H1 (cell line): ENCODE data around the gene WDR27. TPM values are rescaled to one million over a fixed set of nuclear protein-coding genes. Genes with fewer than 3 reads are reported as not detected.
A peak's percentile ranks its signal among the peaks of the same experiment; 100 is the strongest.

Experiments
- CTCF ChIA-PET: fragments of 300-600 bp; sonication (Branson Sonifier 250); formaldehyde crosslinking; loops from one replicate; lab custom pipeline; 2021; ENCODE audit not compliant: partially characterized antibody; lab: Charles Lee
- POLR2A ChIA-PET: fragments of 300-600 bp; sonication (Branson Sonifier 250); formaldehyde crosslinking; loops from one replicate; lab custom pipeline; 2021; ENCODE audit warnings: inconsistent platforms; ENCODE audit not compliant: partially characterized antibody; lab: Charles Lee
- DNase-seq, 2 experiments: peaks; one replicate each; pipeline versions ENCODE4 v3.0.0 to v3.0.0-alpha.2; 2010 to 2022; ENCODE audit warnings: low spot score in 2 of 2, low read depth in 1 of 2, mixed read lengths in 1 of 2
- FAIRE-seq: peaks from 2 replicates; lab custom pipeline; 2011; peaks lifted over from hg19 to GRCh38; lab: Jason Lieb, UNC
- H2AFZ ChIP-seq: 2 replicates; pipeline ENCODE4 v1.8.1; 2012; ENCODE audit warnings: low read length, inconsistent platforms
- H2AK5ac ChIP-seq: 2 replicates; pipeline ENCODE4 v1.6.1; 2013; ENCODE audit warnings: low read depth, low read length
- H2BK120ac ChIP-seq: replicated peaks from 2 replicates; pipeline ENCODE3; 2013; ENCODE audit warnings: low read depth, low read length, inconsistent platforms
- H2BK12ac ChIP-seq: 2 replicates; pipeline ENCODE4 v1.6.1; 2013; ENCODE audit warnings: low read depth, low read length
- H2BK15ac ChIP-seq: 2 replicates; pipeline ENCODE4 v1.6.1; 2013; ENCODE audit warnings: low read length
- H2BK20ac ChIP-seq: 2 replicates; pipeline ENCODE4 v1.6.1; 2013; ENCODE audit warnings: low read length
- H2BK5ac ChIP-seq: 2 replicates; pipeline ENCODE4 v1.6.1; 2013; ENCODE audit warnings: low read depth, low read length
- H3K14ac ChIP-seq: 2 replicates; pipeline ENCODE4 v1.6.1; 2013; ENCODE audit warnings: inconsistent platforms; ENCODE audit not compliant: insufficient read length
- H3K18ac ChIP-seq: 2 replicates; pipeline ENCODE4 v1.6.1; 2013; ENCODE audit warnings: low read length; ENCODE audit errors: extremely low read depth
- H3K23ac ChIP-seq: 2 replicates; pipeline ENCODE4 v1.6.1; 2013; ENCODE audit warnings: inconsistent platforms; ENCODE audit not compliant: insufficient read length
- H3K23me2 ChIP-seq: 2 replicates; pipeline ENCODE4 v1.6.1; 2013; ENCODE audit warnings: low read depth, low read length
- H3K27ac ChIP-seq: 2 replicates; pipeline ENCODE4 v1.6.1; 2011; ENCODE audit warnings: low read depth, low read length, inconsistent platforms
- H3K27me3 ChIP-seq, 4 experiments: replicated peaks in 1 of 4; 1 replicate in 1 of 4; 2 replicates in 3 of 4; pipeline versions ENCODE4 v1.6.1 to v1.8.1; 2011 to 2013; ENCODE audit warnings: low read length in 3 of 4, mild to moderate bottlenecking in 3 of 4, inconsistent platforms in 2 of 4, mixed read lengths in 2 of 4, moderate library complexity in 1 of 4; ENCODE audit not compliant: control insufficient read depth in 3 of 4, insufficient read depth in 3 of 4; ENCODE audit errors: extremely low read depth in 1 of 4
- H3K36me3 ChIP-seq, 4 experiments: 2 replicates each; pipeline versions ENCODE4 v1.6.1 to v1.8.1; 2011 to 2013; ENCODE audit warnings: mild to moderate bottlenecking in 4 of 4, low read length in 3 of 4, moderate library complexity in 2 of 4, control low read depth in 1 of 4, inconsistent platforms in 1 of 4; ENCODE audit not compliant: insufficient read depth in 4 of 4, control insufficient read depth in 2 of 4
- H3K4ac ChIP-seq: replicated peaks from 2 replicates; pipeline ENCODE3; 2013; ENCODE audit warnings: low read length, low read depth, mixed read lengths, inconsistent platforms; ENCODE audit not compliant: insufficient read length
- H3K4me1 ChIP-seq, 4 experiments: replicated peaks in 1 of 4; 1 replicate in 1 of 4; 2 replicates in 3 of 4; pipeline versions ENCODE4 v1.6.1 to v1.8.1; 2011 to 2013; ENCODE audit warnings: low read length in 3 of 4, inconsistent platforms in 2 of 4, mixed read lengths in 1 of 4; ENCODE audit not compliant: insufficient read depth in 4 of 4, control insufficient read depth in 3 of 4
- H3K4me2 ChIP-seq, 2 experiments: 2 replicates each; pipeline versions ENCODE4 v1.6.1 to v1.8.1; 2011 to 2013; ENCODE audit warnings: low read depth in 2 of 2, low read length in 2 of 2, control low read depth in 1 of 2, inconsistent platforms in 1 of 2, mild to moderate bottlenecking in 1 of 2; ENCODE audit not compliant: insufficient read depth in 1 of 2
- H3K4me3 ChIP-seq, 4 experiments: fragments of 200-600, 300-600 bp in 1 of 4; sonication (generic), shearing (Covaris generic), sonication (Bioruptor Twin) in 1 of 4; 2 replicates each; pipeline versions ENCODE4 v1.5.1 to v1.8.1; 2011 to 2016; ENCODE audit warnings: low read length in 4 of 4, low read depth in 3 of 4, control low read depth in 2 of 4, inconsistent platforms in 2 of 4, mild to moderate bottlenecking in 2 of 4, mixed read lengths in 1 of 4, moderate library complexity in 1 of 4; ENCODE audit not compliant: insufficient read depth in 2 of 4; ENCODE audit errors: extremely low read depth in 1 of 4
- H3K56ac ChIP-seq: replicated peaks from 2 replicates; pipeline ENCODE3; 2013; ENCODE audit warnings: low read depth, mild to moderate bottlenecking, mixed read lengths, low read length, inconsistent platforms; ENCODE audit not compliant: insufficient read length
- H3K79me1 ChIP-seq: 2 replicates; pipeline ENCODE4 v1.6.1; 2013; ENCODE audit warnings: low read depth, low read length, control low read depth
- H3K79me2 ChIP-seq, 2 experiments: 2 replicates each; pipeline versions ENCODE4 v1.6.1 to v1.8.1; 2012 to 2013; ENCODE audit warnings: low read length in 2 of 2, mild to moderate bottlenecking in 2 of 2, inconsistent platforms in 1 of 2; ENCODE audit not compliant: insufficient read depth in 2 of 2, control insufficient read depth in 1 of 2
- H3K9ac ChIP-seq, 4 experiments: replicated peaks in 1 of 4; 1 replicate in 1 of 4; 2 replicates in 3 of 4; pipeline versions ENCODE4 v1.6.1 to v1.8.1; 2011 to 2013; ENCODE audit warnings: low read depth in 3 of 4, low read length in 3 of 4, control low read depth in 2 of 4, mild to moderate bottlenecking in 2 of 4, moderate library complexity in 2 of 4, inconsistent platforms in 1 of 4; ENCODE audit errors: extremely low read depth in 1 of 4
- H3K9me3 ChIP-seq, 2 experiments: 2 replicates each; pipeline versions ENCODE4 v1.6.1 to v1.8.1; 2012 to 2013; ENCODE audit warnings: mild to moderate bottlenecking in 2 of 2, moderate library complexity in 2 of 2, control low read depth in 1 of 2, inconsistent platforms in 1 of 2, low read depth in 1 of 2, low read length in 1 of 2, mixed read lengths in 1 of 2; ENCODE audit not compliant: insufficient read depth in 2 of 2
- H4K20me1 ChIP-seq, 2 experiments: replicated peaks in 1 of 2; 2 replicates each; pipeline versions ENCODE3 to v1.8.1; 2011 to 2013; ENCODE audit warnings: inconsistent platforms in 2 of 2, low read length in 2 of 2, mild to moderate bottlenecking in 1 of 2; ENCODE audit not compliant: insufficient read depth in 2 of 2, control insufficient read depth in 1 of 2
- H4K5ac ChIP-seq: 2 replicates; pipeline ENCODE4 v1.6.1; 2013; ENCODE audit warnings: low read length, low read depth, mixed read lengths, inconsistent platforms; ENCODE audit not compliant: insufficient read length
- H4K8ac ChIP-seq: 2 replicates; pipeline ENCODE4 v1.8.0; 2013; ENCODE audit warnings: mild to moderate bottlenecking, moderate library complexity, low read length, inconsistent platforms; ENCODE audit not compliant: insufficient read depth; ENCODE audit errors: extremely low read depth
- H4K91ac ChIP-seq: replicated peaks from 2 replicates; pipeline ENCODE3; 2013; ENCODE audit warnings: low read length, mixed read lengths, inconsistent platforms; ENCODE audit not compliant: insufficient read length
- CHD2 ChIP-seq: IDR thresholded peaks from 2 replicates; pipeline ENCODE4 v1.6.1; 2012; ENCODE audit warnings: low read length, improper control_type of control experiment
- E2F6 ChIP-seq: IDR thresholded peaks from 2 replicates; pipeline ENCODE4 v1.6.1; 2012; ENCODE audit warnings: inconsistent platforms
- MAFK ChIP-seq: IDR thresholded peaks from 2 replicates; pipeline ENCODE4 v1.6.1; 2012; ENCODE audit warnings: low read depth, mild to moderate bottlenecking, improper control_type of control experiment, low read length
- MAX ChIP-seq: IDR thresholded peaks from 2 replicates; pipeline ENCODE4 v1.6.1; 2012; ENCODE audit warnings: inconsistent platforms
- RBBP5 ChIP-seq: IDR thresholded peaks from 2 replicates; pipeline ENCODE4 v1.7.1; 2012; ENCODE audit warnings: low read depth, mild to moderate bottlenecking, inconsistent platforms, low read length, moderate library complexity, borderline replicate concordance
- SP2 ChIP-seq: IDR thresholded peaks from 2 replicates; pipeline ENCODE4 v1.6.1; 2012; ENCODE audit warnings: mild to moderate bottlenecking, low read length, inconsistent platforms
- TEAD4 ChIP-seq: IDR thresholded peaks from 2 replicates; pipeline ENCODE4 v1.6.1; 2012; ENCODE audit warnings: low read depth, low read length, inconsistent platforms, mixed read lengths
- WGBS, 2 experiments: shearing (Covaris generic) in 1 of 2; methylation state at CpG; one replicate each; pipeline versions ENCODE4 v1.1.6 to v1.1.7; 2013 to 2015; ENCODE audit warnings: low lambda C conversion rate in 2 of 2, mixed read lengths in 2 of 2, inconsistent platforms in 1 of 2, low coverage in 1 of 2, missing lambda C conversion rate in 1 of 2; ENCODE audit not compliant: insufficient replicate concordance in 2 of 2, insufficient coverage in 1 of 2, insufficient read length in 1 of 2; ENCODE audit errors: extremely low coverage in 1 of 2, missing lambda C conversion rate in 1 of 2; 5-methylcytosine and 5-hydroxymethylcytosine counted together
- polyA plus RNA-seq, 7 experiments: library from polyadenylated mRNA; depleted of rRNA in 3 of 7; stranded (reverse) in 5 of 7; unstranded in 2 of 7; fragments of >200 nt in 5 of 7; fragments of 200-250 nt in 2 of 7; gene quantifications; 1 replicate in 5 of 7; 2 replicates in 1 of 7; 4 replicates in 1 of 7; pipeline versions ENCODE4 v1.2.1 to v1.2.3, GENCODE V29; 2011 to 2013; ENCODE audit warnings: missing spikeins in 2 of 7, mixed read lengths in 2 of 7
- total RNA-seq: library from RNA; stranded (reverse); fragmentation: NEBNext Ultra II Directional; extraction: Animal tissue kit (Norgen Biotek cat#: 25700); gene quantifications from 2 replicates; pipeline ENCODE4 v1.2.1, GENCODE V29; 2021

The WDR27 gene
- total and polyA plus RNA-seq, 2 of the 8 experiments (the other 6 are each of a cell fraction or from before 2014, with no cell fraction given), result 53.6 to 68.6 TPM

GRCh38 chr6:169428532-169428931 lies 273.3 kb downstream of the WDR27 start:
- Histone ChIP-seq H2BK5ac (no peak overlapping the region), H3K23me2 (no peaks in the 10 kb centered on the region), H3K14ac (no peak overlapping the region), H4K20me1 (no peaks in the 10 kb centered on the region), H3K9ac (no peak overlapping the region), H3K79me1 (no peaks in the 10 kb centered on the region), H2BK12ac (peak overlapping the region; percentile 2; the same call in 1 of the 2 replicates), H3K4me1 (peaks cover 0 to 15% (median 5%) of the 10 kb centered on the region in 4 experiments; a peak in 6 of 7 replicates), H3K36me3 (peaks cover 0 to 3% (median 0%) of the 10 kb centered on the region in 4 experiments; a peak in 1 of 8 replicates), H3K23ac (no peak overlapping the region), H3K27me3 (peaks cover 0 to 4% (median 1%) of the 10 kb centered on the region in 4 experiments; a peak in 4 of 7 replicates), H2BK120ac (peak overlapping the region; percentile 30), H3K18ac (0 out of 2 replicates have a peak overlapping the region, but pooled peaks have one; percentile 1), H2AK5ac (no peak overlapping the region), H3K56ac (no peak overlapping the region), H3K27ac (no peak overlapping the region), H2BK20ac (no peak overlapping the region), H2BK15ac (no peak overlapping the region), H3K4me3 (no peak overlapping the region), H3K4me2 (0 out of 4 replicates have a peak overlapping the region, but pooled peaks of 1 of the 2 experiments have one; percentile 18)
- 40% methylated on average over 9 of the region's 12 CpGs; no CpG with 5 or more reads in 1 of the 2 experiments for WGBS, 2 experiments
- POLR2A ChIA-PET, result no interaction called here
- no peak for DNase-seq
- CTCF ChIA-PET, result interaction anchor here (3.2 kb wide), 1 partner anchor 17 kb away, joined by 12 read pairs; no protein-coding TSS in a partner anchor
- TF ChIP-seq CHD2, result no peak
- no peak for TF ChIP-seq MAFK
- TF ChIP-seq MAX, result peak; percentile 80
- peak; percentile 64 for TF ChIP-seq E2F6
- TF ChIP-seq TEAD4, result no peak
- TF ChIP-seq RBBP5, result no peak
- TF ChIP-seq SP2, result no peak
- TF ChIP-seq, all 59 proteins: peak for 2
- no peak for FAIRE-seq
- Histone ChIP-seq H4K91ac (peak overlapping the region; percentile 88), H3K4ac (no peak overlapping the region), H2AFZ (no peak overlapping the region), H4K8ac (no peak overlapping the region), H3K9me3 (peaks cover 15 to 33% of the 10 kb centered on the region in 2 experiments; a peak in 3 of 4 replicates), H4K5ac (peak overlapping the region; percentile 75), H3K79me2 (no peaks in the 10 kb centered on the region)
